ENCODE results near the gene LCP1.

LCP1 gene

DNA sequence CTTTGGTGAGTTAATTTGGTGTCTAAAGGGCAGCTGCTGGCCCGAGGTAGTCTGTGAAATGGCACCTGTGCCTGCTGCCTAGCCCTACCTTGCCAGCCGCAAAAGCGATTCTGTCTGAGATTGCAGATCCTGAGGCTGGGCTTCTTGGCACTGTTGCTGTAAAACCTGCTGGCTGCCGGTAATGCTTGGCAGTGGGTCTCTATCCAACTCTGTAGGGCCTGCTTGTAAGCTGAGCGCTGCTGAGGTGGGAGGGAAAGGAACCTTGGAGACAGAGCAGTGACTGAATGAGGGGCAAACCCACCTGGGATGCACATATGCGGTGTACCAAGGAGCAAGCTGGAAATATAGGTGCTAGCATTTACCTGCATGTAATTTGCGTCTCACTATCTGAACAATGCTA, 11.7 kb downstream of the LCP1 start:
- H3K9me2 ChIP-seq (replicated peaks; ENCODE audit: control insufficient read depth, low read length): no peaks in the 10 kb centered on the region
- H3K4me1 ChIP-seq (ENCODE audit: control insufficient read depth, low read length): peaks cover 100% of the 10 kb centered on the region
- H3K4me2 ChIP-seq (ENCODE audit: low read length): peak overlapping the region; percentile 78
- no peaks in the 10 kb centered on the region for H3K27me3 ChIP-seq (ENCODE audit: control insufficient read depth, low read length)
- H3K9me3 ChIP-seq (ENCODE audit: control insufficient read depth, insufficient read depth, low read length): no peaks in the 10 kb centered on the region
- H3F3A ChIP-seq (ENCODE audit: control insufficient read depth, insufficient read depth): peaks cover 10% of the 10 kb centered on the region; the same call in 1 of the 2 replicates
- 0 out of 2 replicates have a peak overlapping the region, but pooled peaks have one; percentile 1 for H3K27ac ChIP-seq (ENCODE audit: low read depth, low read length)
- peaks cover 86% of the 10 kb centered on the region for H4K20me1 ChIP-seq (ENCODE audit: control insufficient read depth, insufficient read depth, low read depth, low read length)
- H3K4me3 ChIP-seq (ENCODE audit: low read length): peak overlapping the region; percentile 89
- peaks cover 100% of the 10 kb centered on the region for H3K79me2 ChIP-seq (ENCODE audit: control insufficient read depth, low read length)
- peaks cover 95% of the 10 kb centered on the region for H3K36me3 ChIP-seq (ENCODE audit: control insufficient read depth, low read length)
- TF ChIP-seq, protein P1, sequence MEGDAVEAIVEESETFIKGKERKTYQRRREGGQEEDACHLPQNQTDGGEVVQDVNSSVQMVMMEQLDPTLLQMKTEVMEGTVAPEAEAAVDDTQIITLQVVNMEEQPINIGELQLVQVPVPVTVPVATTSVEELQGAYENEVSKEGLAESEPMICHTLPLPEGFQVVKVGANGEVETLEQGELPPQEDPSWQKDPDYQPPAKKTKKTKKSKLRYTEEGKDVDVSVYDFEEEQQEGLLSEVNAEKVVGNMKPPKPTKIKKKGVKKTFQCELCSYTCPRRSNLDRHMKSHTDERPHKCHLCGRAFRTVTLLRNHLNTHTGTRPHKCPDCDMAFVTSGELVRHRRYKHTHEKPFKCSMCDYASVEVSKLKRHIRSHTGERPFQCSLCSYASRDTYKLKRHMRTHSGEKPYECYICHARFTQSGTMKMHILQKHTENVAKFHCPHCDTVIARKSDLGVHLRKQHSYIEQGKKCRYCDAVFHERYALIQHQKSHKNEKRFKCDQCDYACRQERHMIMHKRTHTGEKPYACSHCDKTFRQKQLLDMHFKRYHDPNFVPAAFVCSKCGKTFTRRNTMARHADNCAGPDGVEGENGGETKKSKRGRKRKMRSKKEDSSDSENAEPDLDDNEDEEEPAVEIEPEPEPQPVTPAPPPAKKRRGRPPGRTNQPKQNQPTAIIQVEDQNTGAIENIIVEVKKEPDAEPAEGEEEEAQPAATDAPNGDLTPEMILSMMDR (IDR thresholded peaks at IDR 0.05; ENCODE audit: low read depth, low read length, poor library complexity, severe bottlenecking): no peak
- TF ChIP-seq EZH2phosphoT487 (IDR thresholded peaks at IDR 0.05; ENCODE audit: borderline replicate concordance, low read length): no peak

DNA sequence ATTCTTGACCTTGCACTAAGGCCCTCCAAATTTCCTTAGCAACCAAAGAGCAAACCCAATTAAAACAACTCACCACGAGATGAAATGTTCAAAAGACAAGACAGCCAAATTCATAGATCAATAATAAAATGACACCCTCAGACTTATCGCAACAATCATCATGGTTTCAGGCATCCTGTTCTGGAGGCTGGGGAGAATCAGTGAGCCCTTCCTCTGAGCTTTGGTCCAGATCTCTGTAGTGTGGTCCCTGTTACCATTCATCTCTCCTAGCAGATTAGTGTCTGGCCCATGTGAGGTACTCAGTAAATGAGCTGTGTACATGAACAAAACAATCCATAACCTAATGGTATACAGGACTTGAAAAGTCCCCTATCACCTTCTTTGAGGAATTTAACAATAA, 12.2 kb downstream of the LCP1 start:
- Histone ChIP-seq H3K4me3 (ENCODE audit: low read length) (peak overlapping the region; percentile 89; the same call in 1 of the 2 replicates), H3K79me2 (ENCODE audit: control insufficient read depth, low read length) (peaks cover 100% of the 10 kb centered on the region), H3K36me3 (ENCODE audit: control insufficient read depth, low read length) (peaks cover 94% of the 10 kb centered on the region), H3K9me3 (ENCODE audit: control insufficient read depth, insufficient read depth, low read length) (no peaks in the 10 kb centered on the region), H3K9me2 (replicated peaks; ENCODE audit: control insufficient read depth, low read length) (no peaks in the 10 kb centered on the region), H3K4me2 (ENCODE audit: low read length) (peak overlapping the region; percentile 78), H4K20me1 (ENCODE audit: control insufficient read depth, insufficient read depth, low read depth, low read length) (peaks cover 85% of the 10 kb centered on the region), H3F3A (ENCODE audit: control insufficient read depth, insufficient read depth) (peaks cover 10% of the 10 kb centered on the region; the same call in 1 of the 2 replicates), H3K27ac (ENCODE audit: low read depth, low read length) (0 out of 2 replicates have a peak overlapping the region, but pooled peaks have one; percentile 1), H3K27me3 (ENCODE audit: control insufficient read depth, low read length) (no peaks in the 10 kb centered on the region), H3K4me1 (ENCODE audit: control insufficient read depth, low read length) (peaks cover 100% of the 10 kb centered on the region)
- no peak for TF ChIP-seq EZH2phosphoT487 (IDR thresholded peaks at IDR 0.05; ENCODE audit: borderline replicate concordance, low read length)
- TF ChIP-seq, protein P1 (IDR thresholded peaks at IDR 0.05; ENCODE audit: low read depth, low read length, poor library complexity, severe bottlenecking): no peak

DNA sequence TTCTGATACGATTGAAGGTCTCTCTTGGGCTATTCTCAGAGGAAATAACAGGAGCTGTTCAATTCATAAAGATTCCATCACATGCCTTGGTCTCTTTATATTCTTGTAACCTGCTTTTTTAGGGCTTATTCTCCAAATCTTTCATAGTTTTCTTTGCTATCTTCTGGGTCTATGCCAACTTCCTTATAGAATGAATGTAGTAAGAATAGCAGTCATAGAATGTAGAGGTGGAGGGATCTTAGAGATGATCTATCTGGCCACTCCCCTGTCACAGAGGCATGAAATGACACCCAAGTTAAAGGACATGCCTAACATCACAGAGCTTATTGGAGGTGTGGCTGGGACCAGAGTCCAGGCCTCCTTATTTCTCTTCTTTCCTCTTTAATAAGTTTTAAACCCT, 13.2 kb downstream of the LCP1 start:
- peak overlapping the region; percentile 78 for H3K4me2 ChIP-seq (ENCODE audit: low read length)

DNA sequence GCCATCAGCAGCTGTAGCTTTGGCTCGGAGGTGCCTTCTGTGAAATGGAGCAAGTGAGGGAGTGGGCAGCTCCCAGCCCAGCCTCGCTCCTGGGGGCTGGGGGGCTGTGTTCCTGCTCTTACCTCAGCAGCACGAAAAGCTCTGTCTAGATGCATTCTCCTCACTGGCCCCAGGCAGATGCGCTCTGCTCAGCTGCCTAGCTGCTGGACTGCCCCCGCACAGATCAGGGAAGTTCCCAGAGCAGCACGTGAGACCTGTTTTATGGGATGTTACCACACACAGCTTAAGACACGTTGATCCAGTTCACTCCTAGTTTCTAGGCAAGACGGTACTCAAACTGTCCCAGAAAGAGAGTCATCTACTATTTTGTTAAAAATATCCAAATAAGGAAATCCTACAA, 13.6 kb downstream of the LCP1 start:
- Histone ChIP-seq H3K4me2 (ENCODE audit: low read length) (peak overlapping the region; percentile 78), H3K4me3 (ENCODE audit: low read length) (peak overlapping the region; percentile 89), H3K9me2 (replicated peaks; ENCODE audit: control insufficient read depth, low read length) (no peaks in the 10 kb centered on the region), H3K27me3 (ENCODE audit: control insufficient read depth, low read length) (no peaks in the 10 kb centered on the region), H3K27ac (ENCODE audit: low read depth, low read length) (no peak overlapping the region), H3K9me3 (ENCODE audit: control insufficient read depth, insufficient read depth, low read length) (no peaks in the 10 kb centered on the region), H3K36me3 (ENCODE audit: control insufficient read depth, low read length) (peaks cover 92% of the 10 kb centered on the region), H3F3A (ENCODE audit: control insufficient read depth, insufficient read depth) (peaks cover 20% of the 10 kb centered on the region), H3K4me1 (ENCODE audit: control insufficient read depth, low read length) (peaks cover 98% of the 10 kb centered on the region), H3K79me2 (ENCODE audit: control insufficient read depth, low read length) (peaks cover 100% of the 10 kb centered on the region), H4K20me1 (ENCODE audit: control insufficient read depth, insufficient read depth, low read depth, low read length) (peaks cover 81% of the 10 kb centered on the region)
- TF ChIP-seq, protein P1 (IDR thresholded peaks at IDR 0.05; ENCODE audit: low read depth, low read length, poor library complexity, severe bottlenecking): no peak

More for the DNA sequence above, 13.2 kb downstream of the LCP1 start:
- Histone ChIP-seq H3K27ac (ENCODE audit: low read depth, low read length) (no peak overlapping the region), H3K27me3 (ENCODE audit: control insufficient read depth, low read length) (no peaks in the 10 kb centered on the region), H3K4me1 (ENCODE audit: control insufficient read depth, low read length) (peaks cover 100% of the 10 kb centered on the region), H3K9me3 (ENCODE audit: control insufficient read depth, insufficient read depth, low read length) (no peaks in the 10 kb centered on the region), H3K79me2 (ENCODE audit: control insufficient read depth, low read length) (peaks cover 100% of the 10 kb centered on the region), H3K9me2 (replicated peaks; ENCODE audit: control insufficient read depth, low read length) (no peaks in the 10 kb centered on the region), H3K4me3 (ENCODE audit: low read length) (peak overlapping the region; percentile 89), H3F3A (ENCODE audit: control insufficient read depth, insufficient read depth) (peaks cover 19% of the 10 kb centered on the region), H4K20me1 (ENCODE audit: control insufficient read depth, insufficient read depth, low read depth, low read length) (peaks cover 84% of the 10 kb centered on the region), H3K36me3 (ENCODE audit: control insufficient read depth, low read length) (peaks cover 94% of the 10 kb centered on the region)
- no peak for TF ChIP-seq EZH2phosphoT487 (IDR thresholded peaks at IDR 0.05; ENCODE audit: borderline replicate concordance, low read length)

Measured in DOHH2 (cell line).